ENCODE measurements around the gene SH2B3.
"Not testable (repeated sequence)": the region's sequence is repeated elsewhere in the genome, so short reads cannot be mapped to it uniquely, and the experiment has no call there.

SH2B3 gene

DNA sequence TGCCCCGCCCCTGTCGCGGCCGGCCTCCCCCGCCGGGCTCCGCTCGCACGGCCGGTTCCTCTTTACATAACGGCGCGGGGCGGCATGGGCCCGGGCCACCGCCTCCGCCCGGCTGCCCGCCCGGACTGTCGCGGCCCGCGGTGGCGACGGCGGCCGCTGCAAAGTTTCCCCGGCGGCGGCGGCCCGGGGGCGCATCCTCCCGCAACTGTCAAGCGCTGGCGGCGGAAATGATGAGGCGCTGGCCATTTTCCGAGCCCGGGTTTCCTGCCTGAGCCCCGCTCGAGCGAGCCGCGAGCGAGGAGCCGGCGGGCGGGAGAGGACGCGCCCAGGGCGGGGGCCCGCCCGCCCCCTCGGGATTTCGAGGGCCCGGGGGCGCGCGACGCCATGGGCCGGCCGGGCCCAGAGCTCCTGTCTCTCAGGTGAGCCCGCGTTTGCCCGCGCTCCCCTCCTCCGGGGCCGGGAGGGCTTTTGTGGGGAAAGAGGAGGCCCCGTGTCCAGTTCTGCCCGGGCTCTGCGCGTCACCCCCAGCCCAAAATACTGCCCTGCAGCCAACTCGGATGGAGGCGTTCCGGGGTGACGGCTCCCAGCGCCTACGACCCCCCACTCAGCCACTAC, at the start of gene SH2B3:
Gene SH2B3, plus strand, starts transcription at position 65 of the 615 bp plus-strand sequence. CDS start 12,223 bp downstream, outside the sequence.
- DNase-seq, result peak; percentile 79

DNA sequence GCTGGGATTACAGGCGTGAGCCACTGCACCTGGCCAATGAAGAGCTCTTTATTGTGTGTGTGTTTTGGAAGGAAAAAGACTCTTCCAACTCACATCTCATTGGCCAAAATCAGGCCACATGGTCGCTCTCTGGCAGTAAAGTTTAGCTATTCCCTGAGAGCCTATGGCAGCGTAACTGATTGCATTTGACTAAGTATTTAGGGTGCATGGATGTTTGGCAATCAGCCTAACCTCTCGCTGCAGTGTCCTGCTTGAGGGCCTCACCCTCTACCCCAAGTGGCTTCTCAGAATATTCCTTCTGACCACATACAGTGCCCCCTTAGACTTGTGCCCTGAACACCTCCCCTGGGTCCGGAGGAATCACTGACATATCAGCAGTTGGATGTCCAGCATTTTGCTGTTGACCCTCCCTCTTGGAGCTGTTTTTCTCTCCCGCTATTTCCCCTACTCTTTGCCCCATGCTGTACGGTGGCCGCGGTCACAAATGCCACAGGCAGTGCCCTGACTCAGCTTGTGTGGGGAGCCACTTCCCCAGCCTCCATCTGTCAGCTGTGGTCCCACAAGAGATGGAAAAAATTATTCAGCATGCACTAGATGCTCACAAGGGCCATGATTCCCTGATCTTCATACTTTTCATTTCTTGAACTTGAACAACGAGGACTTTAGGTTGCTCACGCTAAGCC, 46.4 kb upstream of the SH2B3 start:
- DNase-seq, result no peak

DNA sequence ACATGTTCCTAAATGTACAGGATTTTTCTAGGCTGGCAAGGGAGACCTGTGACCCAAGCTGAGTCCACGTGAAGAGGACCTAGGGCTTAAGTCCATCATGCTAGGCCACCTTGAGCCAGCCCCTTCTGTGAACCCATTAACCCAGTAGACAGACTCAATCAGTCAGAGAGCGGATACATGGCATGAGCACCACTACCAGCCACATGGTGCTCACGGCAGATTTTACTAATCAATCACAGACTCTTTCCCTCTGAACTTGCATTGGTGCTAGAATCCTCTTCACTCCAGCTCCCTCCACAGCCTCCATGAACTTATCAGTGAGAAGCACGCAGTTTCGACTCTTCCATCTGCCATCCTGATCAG, 45.8 kb upstream of the SH2B3 start:
- no peak for DNase-seq

DNA sequence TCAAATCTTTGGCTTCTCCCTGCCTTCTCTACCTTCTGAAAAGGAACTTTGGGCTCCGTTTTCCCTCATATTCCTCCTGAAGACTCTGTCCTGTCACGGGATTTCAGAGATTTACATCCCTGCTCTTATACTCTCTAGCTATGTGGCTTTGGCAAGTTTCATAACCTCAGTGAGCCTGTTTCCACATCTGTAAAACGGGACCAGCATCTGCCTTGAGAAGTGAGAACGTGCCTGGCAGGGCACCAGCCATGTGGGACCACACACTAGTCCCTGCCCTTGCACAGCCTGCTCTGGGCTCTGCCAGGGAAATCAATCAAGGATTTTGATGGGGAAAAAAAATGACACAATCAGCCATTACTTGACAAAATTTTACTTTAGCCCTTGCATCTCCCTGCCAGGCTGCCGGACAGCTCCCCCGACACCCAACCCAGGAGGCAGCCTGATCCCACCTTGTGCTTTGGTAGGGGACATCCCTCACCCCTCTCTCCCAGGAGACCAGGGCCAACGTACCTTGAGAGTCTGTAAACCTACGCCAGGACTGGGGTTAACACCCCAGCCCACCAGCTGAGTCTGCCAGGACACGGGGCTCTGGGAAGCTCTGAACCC, 45.3 kb upstream of the SH2B3 start:
- DNase-seq, result no peak

DNA sequence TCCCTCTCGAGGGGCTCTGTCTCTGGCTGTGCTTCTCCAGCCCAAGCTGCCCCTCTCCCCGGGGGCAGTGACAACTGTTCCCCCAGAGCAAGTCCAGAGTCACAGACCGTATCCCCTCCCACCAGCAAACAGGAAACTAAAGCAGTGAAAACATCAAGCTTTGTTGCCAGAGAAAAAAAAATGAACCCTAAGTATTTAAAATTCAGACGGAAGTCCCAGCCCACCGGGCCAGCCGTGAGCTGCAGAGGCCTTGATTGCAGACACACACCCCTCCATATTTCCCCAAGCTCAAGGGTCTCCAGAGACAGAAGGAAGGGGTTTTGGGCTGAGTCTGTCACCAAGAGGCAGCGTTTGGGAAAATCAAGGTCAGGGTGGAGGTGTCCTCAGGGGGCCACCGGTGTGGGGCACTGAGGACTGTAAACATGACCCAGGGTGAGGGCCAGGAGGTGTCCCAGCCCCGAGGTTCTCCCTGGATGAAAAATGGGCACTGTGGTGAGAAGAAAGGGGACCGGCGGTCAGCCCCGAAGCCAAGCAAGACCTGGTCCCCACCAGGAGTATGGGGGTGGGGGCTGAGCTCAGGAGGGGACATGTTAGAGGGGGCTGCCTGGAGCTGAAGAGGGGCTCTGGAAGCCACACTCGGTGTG, 44.5 kb upstream of the SH2B3 start:
- DNase-seq, result no peak

DNA sequence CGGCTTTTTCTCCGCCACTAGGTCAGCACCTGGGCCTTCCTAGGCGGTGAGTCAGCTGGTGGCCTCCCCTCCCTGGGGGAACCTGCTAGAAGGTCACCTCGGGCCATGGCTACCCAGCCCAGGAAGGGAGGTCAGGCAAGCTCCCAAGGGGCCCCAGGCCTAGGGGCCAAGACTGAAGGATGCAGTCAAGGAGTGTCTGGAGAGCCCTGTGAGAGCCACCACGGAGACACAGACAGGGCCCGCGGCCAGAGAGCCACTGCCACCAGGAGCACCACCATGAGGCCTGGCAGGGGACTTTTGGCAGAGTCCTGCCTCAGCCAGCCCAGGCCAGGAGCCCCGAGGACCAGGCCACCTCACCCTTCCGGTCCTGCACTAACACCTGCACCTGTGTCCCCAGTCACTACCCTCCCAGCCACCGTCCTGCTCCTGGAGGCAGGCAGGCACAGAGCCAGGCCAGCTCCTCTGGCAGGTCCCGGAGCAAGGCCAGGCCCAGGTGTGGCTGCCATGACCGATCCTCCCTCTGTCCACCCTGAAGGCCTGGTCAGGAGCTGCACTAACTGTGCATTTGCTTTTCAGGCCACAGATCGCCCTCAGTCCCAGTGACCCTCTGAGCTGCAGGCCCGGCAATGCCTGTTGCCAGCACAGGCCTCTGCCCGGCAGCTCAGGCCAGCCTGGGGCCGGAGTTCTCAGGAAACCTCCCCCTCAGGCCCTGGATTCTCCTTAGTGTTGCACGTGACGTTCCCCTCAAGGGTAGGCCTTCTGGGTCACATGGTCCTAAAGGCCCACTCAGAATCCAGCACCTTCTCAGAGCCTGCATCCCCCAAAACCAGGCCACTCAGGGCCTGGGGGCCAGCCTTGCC, 43.8 kb upstream of the SH2B3 start:
- no peak for DNase-seq

DNA sequence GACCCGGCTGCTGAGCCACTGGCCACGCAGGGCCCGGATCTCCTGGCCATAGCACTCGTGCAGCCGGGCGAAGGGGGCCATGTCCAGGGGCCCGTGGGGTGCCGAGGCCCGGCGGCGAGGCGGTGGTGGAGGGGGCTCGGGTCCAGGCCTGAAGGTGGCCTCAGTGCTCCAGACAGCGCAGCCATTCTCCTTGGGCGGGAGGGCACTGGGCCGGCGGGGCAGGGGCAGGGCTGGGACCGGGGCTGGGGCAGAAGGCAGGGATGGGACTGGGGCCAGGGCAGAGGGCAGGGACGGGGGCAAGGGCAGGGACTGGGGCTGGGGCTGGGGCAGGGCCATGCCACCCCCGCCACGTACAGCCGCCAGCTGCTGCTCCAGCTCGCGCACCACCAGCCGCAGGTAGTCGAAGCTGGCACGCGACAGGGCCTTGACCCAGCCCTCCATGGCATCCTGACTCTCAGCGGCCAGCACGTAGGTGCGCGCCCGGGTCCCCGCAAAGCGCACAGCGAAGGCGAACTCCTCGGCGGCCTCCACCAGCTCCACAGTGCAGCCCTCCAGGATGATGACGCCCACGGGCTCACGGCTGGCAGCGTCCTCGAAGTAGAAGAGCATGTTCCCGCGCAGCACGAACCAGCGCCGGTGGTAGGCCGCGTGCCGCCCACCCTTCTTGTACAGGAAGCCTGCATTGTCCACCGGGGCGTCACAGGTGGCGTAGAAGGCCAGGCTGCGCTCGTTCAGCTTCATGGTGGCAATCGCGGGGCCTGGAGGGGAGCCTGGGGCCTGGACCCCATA, 42.8 kb upstream of the SH2B3 start:
- DNase-seq, result no peak

DNA sequence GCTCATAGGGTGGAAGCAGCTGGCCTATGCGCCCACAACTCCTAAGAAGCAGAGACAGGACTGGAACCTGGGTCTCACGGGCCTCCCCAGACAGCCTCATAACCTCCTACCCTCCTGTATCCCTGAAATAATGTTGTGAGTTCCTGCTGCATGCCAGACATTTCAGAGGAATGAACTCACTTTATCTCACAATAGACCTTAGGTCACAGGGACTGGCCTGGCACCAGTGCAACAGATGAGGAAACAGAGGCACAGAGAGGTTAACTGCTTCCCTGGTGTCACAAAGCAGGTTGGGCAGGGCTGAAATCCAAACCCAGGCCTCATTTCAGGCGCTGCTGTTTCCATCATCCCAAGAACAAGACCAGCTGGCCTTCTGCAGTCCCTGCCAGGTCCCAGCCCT, 42.1 kb upstream of the SH2B3 start:
- DNase-seq, result no peak

DNA sequence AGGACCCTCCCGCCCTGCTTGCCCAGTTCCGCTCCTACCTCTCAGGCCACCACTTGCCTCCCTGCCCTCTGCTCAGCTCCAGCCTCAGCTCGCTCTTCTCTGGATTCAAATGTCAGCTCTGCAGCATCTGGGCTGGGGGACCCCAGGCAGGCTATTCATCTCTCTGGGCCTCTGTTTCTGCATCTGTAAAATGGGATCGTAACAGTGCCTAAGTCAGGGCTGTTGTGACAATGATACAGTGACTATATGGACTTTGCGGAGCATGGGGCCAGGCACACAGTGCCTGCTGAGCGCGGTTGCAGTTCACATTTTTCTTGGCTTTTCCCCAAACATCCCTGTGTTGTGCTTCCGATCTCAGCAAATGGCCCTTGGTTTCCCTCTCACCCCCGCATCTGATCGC, 39.6 kb upstream of the SH2B3 start:
- DNase-seq, result no peak

DNA sequence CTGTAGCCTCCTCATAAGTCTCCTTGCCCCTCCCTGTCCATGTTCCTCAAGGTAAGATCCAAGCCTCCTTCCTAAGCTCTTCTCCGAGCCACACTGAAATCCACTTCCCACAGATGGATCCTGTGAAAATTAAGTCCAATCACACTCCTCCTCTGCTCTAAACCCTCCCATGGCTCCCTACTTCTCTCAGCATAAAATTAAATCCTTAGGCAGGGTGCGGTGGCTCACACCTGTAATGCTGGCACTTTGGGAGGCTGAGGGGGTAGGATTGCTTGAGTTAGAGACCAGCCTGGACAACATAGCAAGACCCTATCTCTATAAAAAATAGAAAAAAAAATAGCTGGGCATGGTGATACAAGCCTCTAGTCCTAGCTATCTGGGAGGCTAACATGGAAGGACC, 39.1 kb upstream of the SH2B3 start:
- DNase-seq, result no peak

DNA sequence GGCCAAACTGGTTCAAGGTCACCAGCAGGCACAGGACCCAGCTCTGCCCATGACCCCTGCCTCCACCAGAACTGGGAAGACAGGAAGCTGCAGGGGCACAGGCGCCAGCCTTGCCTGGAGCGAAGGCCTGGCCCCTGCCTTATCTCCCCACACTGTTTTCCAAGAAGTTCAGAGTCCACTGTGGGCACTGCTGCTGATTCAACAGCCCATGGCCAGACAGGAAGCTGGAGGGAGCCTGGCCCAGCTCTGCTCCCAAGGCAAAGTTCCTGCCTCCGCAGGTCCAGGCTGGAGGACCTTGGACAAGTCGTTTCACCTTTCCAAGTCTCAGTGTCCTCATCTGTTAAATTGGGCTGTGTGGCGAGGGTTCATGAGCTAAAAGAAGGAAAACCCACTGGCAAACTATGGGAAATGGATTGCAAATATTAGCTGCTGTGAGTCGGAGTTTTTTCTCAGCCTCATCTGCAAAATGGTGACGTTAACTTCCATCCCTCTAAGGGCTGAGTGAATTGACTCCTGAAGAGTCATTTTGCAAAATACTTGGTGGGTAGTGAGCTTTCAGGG, 38.0 kb upstream of the SH2B3 start:
- no peak for DNase-seq

DNA sequence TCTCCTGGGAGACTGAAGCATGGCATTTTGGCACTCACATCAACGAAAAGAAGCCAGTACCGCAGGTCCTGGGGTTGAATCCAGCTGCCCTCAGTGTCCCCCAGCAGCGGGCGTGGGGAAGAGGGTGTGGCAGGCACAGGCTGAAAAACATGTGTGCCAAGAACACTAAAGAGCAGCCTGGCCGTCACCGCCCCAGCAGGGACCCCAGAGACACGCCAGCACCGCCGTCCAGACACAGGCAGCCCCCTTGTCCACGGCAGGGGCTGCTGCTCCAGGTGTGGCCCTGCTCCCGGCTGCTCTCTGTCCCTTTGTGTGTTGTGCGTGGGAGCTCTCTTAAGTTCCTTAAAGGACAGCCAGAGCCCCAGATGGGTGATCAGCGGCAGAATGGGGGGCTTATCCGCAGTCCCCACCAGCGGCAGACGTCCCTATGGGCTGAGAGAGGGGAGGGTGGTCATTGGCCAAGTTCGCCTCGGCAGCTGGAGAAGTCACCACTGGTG, 37.4 kb upstream of the SH2B3 start:
- DNase-seq, result no peak

DNA sequence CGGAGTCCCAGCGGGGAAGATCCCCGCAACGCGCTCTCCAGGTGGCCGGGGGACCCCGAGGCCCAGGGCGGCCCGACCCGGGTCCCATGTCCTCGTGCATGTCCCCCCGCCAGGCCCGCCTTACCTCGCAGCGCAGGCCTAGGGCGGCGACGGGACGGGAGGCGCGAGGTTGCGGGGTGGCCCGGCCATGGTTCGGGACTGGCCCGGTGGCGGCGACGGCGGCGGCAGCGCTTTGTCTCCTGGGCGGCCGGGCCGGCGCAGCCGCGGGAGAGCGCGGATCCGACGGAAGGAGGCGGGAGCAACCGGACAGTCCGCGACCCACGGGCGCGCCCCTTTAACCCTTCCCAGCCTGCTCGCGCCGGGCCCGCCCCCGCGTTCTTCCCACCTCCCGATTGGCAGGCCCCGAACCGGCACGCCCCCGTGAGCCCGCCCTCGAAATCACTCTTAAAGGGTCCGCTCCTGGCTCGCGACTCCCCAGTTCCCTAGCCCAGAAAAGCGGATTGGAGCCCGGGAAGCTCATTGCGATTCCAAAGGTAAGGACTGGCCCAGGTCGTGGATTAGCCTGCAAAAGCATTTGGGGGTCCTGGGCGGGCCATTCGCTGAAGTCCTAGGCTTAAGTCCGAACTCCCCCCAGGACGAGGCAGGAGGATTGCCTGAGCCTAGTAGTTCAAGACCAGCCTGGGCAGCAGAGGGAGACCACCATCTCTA, 36.8 kb upstream of the SH2B3 start, which contains the start of gene PHETA1:
Gene PHETA1, minus strand, starts transcription at position 308 of the 708 bp plus-strand sequence. CDS start 5,668 bp downstream, outside the sequence.
- DNase-seq, result peak; percentile 68

DNA sequence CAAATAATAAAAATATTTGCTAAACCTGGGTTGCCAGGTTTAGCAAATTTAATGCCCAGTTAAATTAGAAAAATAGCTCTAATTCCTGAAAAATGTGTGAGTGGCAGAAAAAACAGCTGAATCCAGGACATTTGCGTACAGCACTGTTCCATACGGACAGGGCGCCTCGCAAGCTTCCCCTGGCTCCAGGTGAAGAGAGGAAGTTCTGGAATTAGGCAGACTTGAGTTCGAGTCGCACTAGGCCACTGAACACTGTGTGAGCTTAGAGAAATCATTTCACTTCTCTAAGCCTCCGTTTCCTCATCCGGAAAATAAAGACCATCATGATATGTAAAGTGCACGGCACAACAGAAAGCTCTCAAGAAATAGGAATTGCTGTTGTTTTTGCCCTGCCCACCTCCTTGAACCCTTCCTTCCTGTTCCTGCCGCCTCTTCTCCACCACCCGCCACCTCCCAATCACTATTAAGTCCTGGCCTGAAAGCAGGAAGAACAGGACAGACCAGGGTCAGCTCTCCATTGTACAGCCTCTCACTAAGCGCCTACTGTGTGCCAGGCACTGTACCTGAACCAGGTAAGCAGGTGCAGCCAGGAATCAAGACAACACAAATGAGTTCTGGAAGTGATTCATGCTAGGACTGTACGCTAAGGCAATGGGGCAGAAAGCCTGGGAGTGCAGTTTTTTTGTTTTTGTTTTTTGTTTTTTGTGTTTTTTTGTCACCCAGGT, 36.1 kb upstream of the SH2B3 start:
- DNase-seq, result no peak

DNA sequence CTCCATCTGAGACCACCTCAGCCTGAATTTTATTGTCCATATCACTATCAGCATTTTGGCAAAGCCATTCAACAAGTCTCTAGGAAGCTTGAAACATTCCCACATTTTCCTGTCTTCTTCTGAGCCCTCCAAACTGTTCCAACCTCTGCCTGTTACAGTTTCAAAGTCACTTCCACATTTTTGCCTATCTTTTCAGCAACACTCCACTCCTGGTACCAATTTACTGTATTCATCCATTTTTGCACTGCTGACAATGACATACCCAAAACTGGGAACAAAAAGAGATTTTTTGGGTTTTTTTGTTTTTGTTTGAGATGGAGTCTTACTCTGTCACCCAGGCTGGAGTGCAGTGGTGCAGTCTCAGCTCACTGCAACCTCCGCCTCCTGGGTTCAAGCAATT, 32.5 kb upstream of the SH2B3 start:
- DNase-seq, result not testable (repeated sequence)

DNA sequence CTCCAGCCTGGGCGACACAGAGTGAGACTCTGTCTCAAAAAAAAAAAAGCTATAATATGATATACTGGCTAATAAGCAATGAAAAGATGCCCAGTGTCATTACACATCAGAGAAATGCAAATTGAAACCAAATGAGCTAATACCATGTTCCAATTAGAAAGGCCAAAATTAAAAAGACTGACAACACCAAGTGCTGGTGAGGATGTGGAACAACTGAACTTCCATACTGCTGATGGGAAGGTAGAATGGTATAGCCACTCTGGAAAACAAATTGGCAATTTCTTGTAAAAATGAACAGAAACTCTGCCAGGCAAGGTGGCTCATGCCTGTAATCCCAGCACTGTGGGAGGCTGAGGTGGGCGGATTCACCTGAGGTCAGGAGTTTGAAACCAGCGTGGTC, 28.3 kb upstream of the SH2B3 start:
- DNase-seq, result no peak

DNA sequence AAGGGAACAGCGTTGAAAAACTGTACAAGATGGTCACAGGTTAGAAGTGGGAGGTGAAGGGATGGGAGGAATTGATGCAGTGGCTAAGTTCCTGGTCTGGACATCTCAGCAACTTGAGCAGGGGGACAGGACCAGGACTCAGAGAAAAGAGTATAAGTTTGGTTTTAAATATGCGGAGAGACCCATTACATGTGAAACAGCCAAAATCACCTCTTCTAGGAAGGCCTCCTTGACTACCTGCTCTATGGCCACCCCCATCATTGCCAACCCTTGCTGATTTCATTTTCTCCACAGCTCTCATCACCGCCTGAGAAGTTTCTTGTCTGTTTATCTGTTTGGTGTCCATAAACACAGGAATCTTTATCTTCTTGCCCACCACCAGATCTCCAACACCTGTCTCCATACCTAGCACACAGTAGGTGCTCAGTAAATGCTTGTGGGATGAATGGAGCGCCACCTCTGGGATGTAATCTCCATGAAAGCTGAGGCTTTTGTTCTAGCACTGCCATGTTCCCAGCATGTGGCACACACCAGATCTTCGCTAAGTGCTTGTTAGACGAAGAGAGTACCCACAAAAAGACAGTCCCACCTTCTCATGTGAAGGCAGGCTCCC, 25.7 kb upstream of the SH2B3 start:
- no peak for DNase-seq

DNA sequence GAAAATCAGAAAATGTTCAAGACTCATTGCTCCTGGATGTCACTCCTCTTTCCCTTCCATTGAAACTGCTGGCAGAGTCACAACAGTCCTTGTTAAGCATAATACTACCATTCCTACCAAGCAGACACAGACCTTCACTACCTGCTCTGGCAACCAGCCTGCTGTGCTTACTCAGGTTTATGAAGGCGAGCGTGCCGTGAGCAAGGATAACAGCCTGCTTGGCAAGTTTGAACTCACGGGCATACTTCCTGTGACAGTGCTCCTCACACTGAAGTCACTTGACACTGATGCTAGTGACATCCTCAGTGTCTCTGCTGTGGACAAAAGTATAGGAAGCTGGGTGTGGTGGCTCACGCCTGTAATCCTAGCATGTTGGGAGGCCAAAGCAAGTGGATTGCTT, 21.1 kb upstream of the SH2B3 start:
- DNase-seq, result no peak

DNA sequence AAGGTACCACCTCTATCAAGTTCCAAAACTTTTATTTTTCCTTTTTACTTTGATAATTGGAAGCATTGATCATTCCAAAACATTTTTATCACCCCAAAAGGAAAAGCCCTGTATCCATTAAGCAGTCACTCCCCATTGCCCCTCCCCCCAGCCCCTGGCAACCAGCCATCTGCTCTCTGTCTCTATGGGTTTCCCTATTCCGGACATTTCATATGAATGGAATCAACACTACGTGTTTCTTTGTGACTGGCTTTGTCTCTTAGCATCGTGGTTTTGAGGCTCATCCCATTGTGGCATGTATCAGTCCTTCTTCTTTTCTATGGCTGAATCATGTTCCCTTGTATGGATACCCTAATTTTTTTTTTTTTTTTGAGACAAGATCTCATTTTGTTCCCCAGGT, 18.8 kb upstream of the SH2B3 start:
- DNase-seq, result no peak
